ENCODE measurements around the gene SOX6.

DNA sequence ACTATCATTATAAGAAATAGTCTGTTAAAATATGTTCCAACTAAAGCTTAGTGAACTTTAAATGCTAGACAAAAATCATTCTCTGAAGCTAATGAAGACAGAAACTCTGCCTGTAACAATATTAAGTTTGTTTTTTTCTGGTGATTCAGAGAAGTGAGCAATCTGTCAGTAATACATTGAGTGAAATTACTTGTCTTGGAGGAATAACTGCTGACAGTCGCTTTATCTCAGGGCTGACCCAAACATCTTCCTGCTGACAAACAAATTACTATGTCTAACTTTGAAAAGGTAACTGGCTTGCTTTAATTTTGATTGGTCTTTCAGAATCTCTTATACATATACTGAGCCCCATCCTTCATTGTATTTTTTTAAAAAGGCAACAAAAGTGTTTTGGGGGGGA lies 264.5 kb downstream of the SOX6 start:
- TF ChIP-seq, protein P1, sequence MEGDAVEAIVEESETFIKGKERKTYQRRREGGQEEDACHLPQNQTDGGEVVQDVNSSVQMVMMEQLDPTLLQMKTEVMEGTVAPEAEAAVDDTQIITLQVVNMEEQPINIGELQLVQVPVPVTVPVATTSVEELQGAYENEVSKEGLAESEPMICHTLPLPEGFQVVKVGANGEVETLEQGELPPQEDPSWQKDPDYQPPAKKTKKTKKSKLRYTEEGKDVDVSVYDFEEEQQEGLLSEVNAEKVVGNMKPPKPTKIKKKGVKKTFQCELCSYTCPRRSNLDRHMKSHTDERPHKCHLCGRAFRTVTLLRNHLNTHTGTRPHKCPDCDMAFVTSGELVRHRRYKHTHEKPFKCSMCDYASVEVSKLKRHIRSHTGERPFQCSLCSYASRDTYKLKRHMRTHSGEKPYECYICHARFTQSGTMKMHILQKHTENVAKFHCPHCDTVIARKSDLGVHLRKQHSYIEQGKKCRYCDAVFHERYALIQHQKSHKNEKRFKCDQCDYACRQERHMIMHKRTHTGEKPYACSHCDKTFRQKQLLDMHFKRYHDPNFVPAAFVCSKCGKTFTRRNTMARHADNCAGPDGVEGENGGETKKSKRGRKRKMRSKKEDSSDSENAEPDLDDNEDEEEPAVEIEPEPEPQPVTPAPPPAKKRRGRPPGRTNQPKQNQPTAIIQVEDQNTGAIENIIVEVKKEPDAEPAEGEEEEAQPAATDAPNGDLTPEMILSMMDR (conservative IDR thresholded peaks at IDR 0.05), result no peak
- no peak for TF ChIP-seq EZH2 (IDR thresholded peaks at IDR 0.05; ENCODE audit: low read depth)
